ENCODE results near the gene GGN.
"Not testable (repeated sequence)": the region's sequence is repeated elsewhere in the genome, so short reads cannot be mapped to it uniquely, and the experiment has no call there.

GGN gene

DNA sequence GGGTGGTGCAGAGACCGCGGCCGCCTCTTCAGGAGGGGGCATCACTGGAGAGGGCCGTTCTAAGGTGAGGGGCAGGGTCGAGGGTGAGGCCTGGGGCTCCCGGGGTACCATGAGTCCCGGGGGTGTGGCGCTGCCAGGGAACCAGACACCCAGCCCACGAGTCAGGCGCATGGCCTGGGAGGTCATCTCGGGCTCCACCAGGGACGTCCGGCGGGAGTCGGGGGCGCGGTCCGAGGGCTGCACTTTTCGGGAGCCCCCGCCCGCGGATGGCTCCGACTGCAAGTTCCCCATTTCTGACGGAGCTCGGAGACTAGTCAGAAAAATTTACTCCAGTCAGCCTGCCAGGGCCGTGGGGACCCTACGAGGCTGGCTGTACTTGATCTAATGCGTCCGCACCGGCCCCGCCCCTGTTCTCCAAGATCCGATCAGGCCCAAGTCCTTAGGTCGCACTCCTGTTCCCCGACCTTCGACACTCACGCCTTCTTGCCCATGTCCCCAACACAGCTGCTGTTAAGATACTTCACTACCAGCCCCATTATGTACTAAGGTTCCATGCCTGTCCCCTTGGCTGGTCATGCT lies 774 bp downstream of the GGN start:
- no peak for DNase-seq (ENCODE audit: low spot score)

DNA sequence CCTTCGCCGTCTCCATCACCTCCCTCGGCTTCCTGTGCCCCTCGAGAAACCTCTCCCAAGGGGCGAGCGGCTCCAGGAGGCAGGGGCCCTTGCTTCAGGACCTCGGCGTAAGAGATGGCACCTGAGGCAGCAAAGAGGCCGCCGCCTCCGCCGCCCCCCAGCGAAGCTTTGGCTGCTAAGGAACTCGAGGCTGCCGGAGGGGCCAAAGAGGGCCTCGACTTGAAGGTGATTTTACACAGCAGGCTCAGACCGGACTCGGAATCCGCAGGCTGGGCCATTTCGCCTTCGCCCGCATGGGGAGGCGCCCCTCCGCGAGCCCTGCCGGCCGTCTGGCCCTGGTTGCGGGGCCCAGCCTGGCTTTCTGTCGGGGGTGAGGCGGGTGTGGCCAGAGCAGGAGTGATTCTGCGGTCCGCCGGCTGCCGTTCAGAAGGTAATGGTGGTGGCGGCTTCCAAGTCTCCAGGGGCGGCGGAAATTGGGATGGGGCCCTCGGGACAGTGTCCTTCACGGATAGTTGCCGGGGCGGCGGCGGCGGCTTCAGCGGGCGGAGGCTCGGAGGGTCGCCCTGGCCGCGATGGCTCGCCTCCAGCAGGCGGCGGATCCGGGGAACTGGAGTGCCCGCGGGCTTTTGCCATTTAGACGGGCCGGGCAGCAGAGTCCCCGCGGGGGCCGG lies 1.4 kb downstream of the GGN start:
- DNase-seq (ENCODE audit: low spot score): no peak

DNA sequence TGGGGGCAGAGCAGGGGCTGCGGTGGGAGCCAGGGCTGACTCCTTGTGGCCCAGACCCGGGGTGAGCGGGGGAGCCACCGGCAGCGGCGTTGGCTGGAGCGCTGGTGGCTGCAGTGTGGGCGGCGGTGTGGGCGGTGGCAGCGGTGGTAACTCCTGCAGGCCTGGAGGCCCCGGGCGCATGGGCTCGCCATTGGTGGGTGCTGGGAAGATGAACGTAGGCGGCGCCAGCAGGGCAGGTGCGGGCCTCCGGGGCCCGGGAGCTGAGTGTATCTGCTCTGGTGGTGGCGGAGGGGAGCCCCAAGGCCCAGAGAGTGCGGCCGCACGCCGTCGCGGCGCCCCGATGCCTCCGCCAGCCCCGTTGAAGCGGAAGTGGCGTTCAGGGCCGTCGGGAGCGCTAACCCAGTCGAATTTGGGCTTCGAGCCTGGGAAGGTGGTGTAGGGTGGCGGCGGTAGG lies 2.0 kb downstream of the GGN start:
- DNase-seq (ENCODE audit: low spot score): no peak

DNA sequence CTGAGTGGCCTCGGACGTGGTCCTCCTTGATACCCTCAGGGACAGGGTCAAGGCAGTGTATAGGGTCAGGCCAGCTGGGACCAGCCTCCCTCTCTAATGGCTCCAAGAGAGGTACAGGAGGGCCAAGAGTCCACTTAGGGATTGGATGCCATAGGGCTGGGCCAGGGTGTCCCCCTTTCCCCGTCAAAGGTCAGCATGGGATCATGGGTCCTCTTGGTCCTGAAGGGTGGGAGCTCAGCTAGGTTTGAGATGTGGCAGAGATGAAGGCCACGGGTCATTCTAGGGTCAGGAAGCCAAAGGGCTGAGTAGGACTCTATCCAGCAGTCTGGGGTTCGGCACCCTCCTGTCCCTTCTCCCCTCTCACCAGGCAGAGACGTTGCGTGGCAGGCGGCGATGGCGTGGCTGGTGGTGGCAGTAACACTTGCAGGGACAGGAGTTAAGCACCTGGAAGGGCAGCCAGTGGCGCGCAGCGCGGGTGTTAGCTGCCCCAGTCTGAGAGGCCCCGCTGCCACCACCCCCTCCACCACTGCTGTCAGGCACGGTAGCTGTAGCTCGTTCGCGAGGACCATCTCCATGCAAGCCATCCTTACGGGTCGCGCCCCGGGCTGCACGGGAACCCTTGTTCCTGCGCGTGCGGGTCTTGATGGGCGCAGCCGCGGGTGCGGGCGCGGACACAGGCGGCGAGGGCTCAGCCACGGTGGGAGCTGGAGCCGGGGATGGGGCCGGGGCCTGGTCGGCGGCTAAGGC lies 2.6 kb downstream of the GGN start:
- no peak for DNase-seq (ENCODE audit: low spot score)

DNA sequence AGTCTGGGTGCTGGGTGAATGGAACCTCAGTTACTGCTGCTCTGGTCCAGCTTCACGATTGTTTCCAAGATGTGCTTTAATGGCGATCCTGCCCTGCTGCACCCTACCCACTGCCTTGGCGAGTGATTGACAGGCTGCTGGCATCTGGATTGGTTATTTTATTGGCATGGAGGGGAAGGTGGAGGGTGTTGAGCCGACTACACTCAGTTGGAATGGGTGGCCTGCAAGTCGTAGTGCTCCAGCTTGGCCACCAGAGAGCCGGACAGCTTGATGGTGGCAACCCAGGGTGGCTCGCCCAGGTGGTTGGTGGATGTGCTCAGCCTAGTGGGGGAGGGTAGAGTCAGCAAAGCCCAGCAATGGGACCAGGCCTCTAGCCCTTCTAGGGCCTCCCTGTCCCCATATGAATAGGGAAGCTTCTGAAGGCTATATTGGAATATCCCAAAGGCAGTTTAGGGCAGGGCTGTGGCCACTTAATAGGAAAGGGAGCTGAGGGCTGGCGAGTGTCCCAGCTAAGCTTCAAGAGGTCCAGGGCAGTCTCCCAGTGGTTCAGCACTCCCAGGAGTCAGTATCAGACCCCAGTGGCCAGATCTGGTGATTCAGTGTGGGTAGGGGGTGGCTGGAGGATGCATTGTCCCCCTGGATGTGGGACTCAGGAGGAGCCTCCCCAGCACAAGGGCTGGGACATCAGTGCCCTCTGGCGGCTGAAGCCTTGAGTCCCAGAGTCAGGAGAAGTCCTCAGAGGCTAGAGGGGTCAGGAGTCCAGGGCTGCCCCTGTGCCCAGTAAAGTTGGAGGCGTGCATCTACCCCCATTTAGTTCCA lies 3.4 kb downstream of the GGN start:
- no peak for DNase-seq (ENCODE audit: low spot score)

DNA sequence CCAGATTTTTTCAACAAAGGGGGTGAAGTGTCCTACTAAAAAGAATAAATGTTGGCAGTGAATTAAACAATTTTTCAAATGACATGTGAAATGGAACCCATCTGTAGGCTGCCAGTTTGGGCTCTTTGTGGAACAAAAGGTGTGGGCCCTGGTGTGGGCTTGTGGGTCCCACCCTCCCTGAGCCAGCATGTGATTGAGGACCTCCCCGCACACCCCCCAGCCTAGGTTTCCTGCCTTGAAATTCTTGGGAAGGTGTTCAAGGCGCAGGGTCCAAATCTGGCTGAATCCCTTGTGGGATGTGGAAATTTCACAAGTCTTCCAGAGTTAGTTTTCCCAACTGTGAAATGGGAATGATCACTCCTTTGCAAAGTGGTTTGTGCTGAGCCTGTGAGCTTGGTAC lies 4.1 kb downstream of the GGN start:
- no peak for DNase-seq (ENCODE audit: low spot score)

DNA sequence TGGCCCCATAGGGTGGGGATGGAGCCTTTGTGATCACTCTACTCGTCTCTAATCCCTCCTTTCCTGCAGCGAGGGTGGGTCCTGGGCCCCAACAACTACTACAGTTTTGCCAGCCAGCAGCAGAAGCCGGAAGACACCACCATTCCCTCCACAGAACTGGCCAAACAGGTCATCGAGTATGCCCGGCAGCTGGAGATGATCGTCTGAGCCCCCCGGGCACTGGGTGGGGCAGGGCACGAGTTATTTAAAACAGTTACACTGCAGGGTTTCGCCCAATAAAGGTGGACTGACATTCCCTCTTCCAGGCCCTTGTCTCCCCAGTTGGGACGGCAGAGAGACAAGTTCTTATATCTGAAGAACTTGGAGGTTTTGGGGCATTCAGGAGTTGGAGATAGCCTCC lies 4.7 kb downstream of the GGN start:
- no peak for DNase-seq (ENCODE audit: low spot score)

DNA sequence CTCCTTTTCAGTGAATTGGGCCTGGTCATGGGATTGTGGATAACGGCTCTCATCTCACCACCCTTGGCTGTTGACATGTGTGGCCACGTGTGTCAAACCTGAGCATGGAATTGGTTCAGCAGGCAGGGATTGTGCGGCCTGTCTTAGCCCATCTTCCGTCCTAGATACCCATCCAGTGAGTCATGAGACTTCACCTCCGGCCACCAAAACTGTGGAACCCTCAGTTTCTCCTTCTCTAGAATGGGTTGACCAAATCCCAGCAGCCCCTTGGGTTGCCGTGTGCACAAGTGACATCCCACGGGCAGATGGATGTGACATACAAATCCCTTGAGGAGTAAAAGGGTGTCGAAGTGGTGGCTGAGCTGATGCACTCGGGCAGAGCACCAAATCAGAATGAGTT lies 6.7 kb downstream of the GGN start:
- DNase-seq (ENCODE audit: low spot score): no peak

DNA sequence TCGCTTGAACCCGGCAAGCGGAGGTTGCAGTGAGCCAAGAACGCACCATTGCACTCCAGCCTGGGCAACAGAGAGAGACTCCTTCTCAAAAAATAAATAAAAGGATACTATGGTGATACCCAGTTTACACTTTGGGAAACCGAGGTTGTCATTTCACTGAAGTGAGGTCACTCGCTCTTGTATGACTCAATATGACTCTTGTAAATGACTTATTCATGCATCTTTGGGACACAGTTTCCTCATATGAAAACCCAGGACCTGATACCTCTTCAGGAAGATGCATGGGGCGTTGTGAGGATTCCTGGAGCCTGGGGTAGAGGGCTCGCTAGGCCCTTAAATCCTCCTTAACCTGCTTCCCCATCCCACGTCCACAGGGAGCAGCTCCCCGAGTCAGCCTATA lies 9.0 kb downstream of the GGN start:
- no peak for DNase-seq (ENCODE audit: low spot score)

DNA sequence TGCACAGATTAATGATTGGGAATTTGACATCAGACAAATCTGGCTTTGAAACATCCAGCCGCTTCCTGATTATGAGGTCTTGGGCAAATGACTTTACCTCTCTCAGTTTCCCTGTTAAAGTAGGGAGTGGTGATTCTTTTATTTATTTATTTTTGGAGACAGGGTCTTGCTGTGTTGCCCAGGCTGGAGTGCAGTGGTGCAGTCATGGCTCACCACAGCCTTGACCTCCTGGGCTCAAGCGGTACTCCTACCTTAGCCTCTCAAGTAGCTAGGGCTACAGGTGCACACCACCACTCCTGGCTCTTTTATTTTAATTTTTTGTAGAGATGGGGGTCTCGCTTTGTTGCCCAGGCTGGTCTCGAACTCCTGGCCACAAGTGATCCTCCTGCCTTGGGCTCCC lies 10.8 kb downstream of the GGN start:
- DNase-seq (ENCODE audit: low spot score): no peak

DNA sequence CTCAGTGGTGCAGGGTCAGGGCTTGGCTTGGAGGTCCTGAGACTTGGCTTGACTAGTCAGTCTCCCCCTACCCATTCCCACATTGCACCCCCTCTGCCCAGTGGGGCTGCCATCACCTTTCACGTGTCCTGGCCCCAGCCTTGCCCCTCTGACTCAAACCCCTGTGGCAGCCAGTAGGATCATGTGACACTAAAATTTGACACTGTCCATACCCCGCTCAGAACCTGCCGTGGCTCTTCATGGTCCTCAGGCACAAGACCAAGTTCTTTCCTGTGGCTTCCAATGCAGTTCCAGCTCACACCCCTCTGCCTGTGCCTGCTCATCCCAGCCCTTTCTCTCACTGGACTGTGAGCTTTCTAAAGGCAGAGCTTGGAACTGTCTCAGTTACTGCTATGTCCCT lies 11.3 kb downstream of the GGN start:
- no peak for DNase-seq (ENCODE audit: low spot score)

DNA sequence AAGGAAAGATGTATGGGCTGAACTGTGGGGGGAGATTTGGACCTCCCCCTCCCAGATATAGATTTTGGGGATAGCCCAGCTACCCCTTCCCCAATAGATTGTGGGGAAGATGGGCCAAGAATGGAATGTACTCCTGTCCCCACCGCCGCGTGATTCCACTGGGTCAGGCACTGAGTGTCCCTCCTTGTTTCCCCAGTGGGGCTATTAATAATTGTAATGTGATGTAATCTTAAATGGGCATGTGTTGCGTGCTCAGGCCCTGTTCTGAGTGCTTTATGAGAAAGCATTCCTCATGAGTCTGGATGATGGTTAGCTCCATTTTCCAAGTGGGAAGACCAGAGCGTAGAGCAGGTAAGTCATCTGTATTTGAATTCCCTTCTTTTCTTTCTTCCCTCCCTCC lies 12.1 kb downstream of the GGN start:
- no peak for DNase-seq (ENCODE audit: low spot score)

DNA sequence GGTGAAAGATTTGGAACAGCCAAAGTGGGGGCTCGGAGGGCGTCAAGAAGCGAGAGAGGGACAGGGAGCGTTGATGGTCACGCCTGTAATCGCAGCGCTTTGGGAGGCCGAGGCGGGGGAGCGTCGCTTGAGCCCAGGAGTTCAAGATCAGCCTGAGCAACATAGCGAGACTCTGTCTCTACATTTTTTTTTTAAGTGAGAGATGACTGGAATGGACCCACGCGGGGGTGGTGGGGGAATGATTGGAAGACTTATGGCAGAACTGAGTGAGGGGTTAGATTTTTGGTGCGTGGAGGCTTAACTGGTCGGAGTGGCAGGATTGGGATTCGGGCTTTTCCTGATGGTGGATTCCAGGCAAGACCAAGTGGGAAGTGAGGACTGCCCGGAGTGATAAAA lies 12.7 kb downstream of the GGN start:
- no peak for DNase-seq (ENCODE audit: low spot score)

DNA sequence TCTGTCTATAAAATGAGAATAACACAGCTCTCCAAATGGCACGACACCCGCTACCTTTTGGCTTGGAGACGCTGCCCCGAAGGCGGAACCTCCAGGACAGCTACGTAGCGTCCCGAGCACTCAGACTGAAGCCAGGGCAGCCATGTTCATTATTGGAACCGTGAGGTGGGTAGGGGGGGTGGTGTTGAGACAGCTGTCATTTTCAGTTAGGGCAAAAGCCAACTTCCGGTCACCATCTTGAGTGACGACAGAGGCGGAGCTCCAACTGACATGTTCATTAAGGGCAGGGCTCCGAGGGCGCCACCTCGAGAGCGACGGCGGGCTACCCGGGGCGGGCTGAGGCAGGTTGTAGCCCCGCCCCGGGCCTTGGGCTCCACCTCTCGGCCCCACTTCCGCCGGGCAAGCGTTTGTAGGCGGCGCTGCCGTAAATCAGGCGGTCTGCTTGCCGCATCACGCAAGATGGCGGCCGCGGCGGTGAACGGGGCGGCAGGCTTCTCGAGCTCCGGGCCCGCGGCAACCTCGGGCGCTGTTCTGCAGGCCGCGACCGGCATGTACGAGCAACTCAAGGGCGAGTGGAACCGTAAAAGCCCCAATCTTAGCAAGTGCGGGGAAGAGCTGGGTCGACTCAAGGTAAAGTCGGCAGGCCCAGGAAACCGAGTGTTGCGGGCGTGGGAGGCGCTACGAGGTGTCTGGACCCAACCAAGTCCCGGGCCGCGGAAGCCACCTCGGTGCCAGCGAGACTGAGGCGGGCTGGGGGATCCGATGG lies 13.3 kb downstream of the GGN start, which contains the start of gene PSMD8:
Gene PSMD8 (plus strand): TSS at position 240 of the 766 bp plus-strand sequence. CDS start 31 bp downstream, at position 271.
- peak; percentile 100 for DNase-seq (ENCODE audit: low spot score)

DNA sequence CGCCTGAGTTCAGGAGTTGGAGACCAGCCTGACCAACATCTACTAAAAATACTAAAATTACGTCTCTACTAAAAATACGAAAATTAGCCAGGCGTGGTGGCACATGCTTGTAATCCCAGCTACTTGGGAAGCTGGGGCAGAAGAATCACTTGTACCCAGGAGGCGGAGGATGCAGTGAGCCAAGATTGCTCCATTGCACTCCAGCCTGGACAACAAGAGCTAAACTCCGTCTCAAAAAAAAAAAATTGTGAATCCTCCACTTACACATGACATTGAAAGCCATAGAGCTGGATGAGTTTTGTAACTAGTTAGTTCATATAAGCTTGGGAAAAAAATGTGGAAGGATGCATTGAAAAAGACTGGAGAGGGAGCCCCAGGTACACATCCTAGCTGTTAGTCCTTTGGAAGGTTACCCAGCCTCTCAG lies 13.9 kb downstream of the GGN start:
- no peak for DNase-seq (ENCODE audit: low spot score)

DNA sequence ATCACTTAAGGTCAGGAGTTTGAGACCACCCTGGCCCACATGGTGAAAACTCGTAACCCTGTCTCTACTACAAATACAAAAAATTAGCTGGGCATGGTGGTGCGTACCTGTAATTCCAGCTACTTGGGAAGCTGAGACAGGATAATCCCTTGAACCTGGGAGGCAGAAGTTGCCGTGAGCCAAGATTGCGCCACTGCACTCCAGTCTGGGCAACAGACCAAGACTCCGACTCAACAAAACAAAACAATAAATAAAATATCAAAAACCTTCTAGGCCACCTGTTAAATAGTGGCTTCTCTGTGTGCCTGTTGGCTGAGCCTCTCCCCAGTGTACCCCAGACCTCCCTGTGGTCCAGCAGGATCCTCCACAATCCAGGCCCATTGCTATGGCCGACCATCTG lies 16.8 kb downstream of the GGN start:
- DNase-seq (ENCODE audit: low spot score): no peak

DNA sequence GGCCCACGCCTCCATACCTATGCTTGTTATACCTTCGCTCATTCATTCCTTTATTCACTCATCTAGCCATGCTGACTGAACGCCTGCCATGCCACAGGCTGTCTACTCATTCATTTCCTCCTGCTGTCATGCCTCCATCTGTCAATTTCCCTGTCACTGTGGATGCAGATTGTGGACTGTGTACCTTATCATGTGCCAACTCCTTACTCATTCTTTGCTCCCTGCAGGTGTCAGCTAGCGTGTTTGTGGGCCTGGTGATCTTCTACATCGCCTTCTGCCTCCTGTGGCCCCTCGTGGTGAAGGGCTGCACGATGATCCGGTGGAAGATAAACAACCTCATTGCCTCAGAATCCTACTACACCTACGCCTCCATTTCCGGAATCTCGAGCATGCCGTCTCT lies 17.5 kb downstream of the GGN start:
- DNase-seq (ENCODE audit: low spot score): no peak

DNA sequence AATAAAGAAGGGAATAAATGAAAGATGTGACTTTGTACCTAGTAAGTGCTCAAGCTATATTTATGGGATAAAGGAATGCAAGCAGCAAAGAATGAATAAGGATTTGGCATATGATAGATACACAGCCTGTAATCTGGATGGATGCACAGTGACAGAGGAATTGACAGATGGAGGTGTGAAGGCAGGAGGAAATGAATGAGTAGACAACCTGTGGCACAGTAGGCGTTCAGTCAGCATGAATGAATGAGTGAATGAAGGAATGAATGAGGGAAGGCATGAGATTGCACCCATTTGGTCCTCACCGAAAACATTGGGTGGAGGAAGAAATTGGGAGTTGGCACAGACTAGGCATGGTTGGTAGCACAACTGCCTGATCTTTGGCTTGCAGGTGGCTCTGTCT lies 18.2 kb downstream of the GGN start:
- no peak for DNase-seq (ENCODE audit: low spot score)

DNA sequence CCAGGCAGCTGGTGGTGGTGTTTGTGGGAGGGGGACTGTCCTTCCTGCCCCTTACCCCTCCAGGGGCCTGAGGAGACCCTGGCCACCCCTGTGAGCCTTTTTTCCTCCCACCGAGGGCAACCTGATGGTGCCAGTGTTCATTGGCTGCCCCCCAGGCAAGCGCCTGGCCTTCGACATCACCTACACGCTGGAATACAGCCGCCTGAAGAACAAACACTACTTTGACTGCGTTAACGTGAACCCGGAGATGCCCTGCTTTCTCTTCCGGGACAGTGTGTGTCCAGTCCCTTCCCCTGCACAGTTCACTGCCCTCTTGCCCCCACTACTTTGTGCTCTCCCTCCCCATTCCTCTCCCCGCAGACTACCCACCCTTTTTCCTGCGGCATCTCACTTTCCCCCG lies 20.8 kb downstream of the GGN start:
- DNase-seq (ENCODE audit: low spot score): no peak

DNA sequence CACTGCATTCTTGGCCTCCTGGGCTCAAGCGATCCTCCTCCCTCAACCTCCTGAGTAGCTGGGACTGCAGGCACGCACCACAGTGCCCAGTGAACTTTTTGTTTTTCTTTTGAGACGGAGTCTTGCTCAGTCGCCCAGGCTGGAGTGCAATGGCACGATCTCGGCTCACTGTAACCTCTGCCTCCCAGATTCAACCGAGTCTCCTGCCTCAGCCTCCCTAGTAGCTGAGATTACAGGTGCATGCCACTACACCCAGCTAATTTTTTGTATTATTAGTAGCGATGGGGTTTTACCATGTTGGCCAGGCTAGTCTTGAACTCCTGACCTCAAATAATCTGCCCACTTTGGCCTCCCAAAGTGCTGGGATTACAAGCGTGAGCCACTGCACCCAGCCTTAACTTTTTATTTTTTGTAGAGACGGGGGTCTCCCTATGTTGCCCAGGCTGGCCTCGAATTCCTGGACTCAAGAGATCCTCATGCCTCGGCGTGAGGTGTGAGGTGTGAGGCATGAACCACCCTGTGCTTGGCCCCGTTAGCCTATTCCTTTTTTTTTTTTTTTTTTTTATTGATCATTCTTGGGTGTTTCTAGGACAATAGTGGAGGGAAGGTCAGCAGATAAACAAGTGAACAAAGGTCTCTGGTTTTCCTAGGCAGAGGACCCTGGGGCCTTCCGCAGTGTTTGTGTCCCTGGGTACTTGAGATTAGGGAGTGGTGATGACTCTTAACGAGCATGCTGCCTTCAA lies 24.7 kb downstream of the GGN start:
- DNase-seq (ENCODE audit: low spot score): not testable (repeated sequence)

All from globus pallidus (tissue), 1 donor.